KMS-11 (cell line): ENCODE measurements around the gene MYL2.

Source experiments
- H2AFZ ChIP-seq: fragments of 200-600 bp; sonication (generic); 2 replicates; pipeline ENCODE4 v1.6.1; 2016; ENCODE audit warnings: antibody characterized with exemption, mixed run types, low read depth
- H3K27ac ChIP-seq: fragments of 200-600 bp; sonication (generic); 2 replicates; pipeline ENCODE4 v1.6.1; 2016; ENCODE audit warnings: mild to moderate bottlenecking, mixed run types
- H3K27me3 ChIP-seq: fragments of 200-600 bp; sonication (generic); 2 replicates; pipeline ENCODE4 v1.6.1; 2017; ENCODE audit warnings: mild to moderate bottlenecking, low read depth, mixed run types, moderate library complexity; ENCODE audit not compliant: insufficient read depth
- H3K36me3 ChIP-seq: fragments of 200-600 bp; sonication (generic); 2 replicates; pipeline ENCODE4 v1.6.1; 2017; ENCODE audit warnings: mild to moderate bottlenecking, mixed run types; ENCODE audit not compliant: insufficient read depth
- H3K4me1 ChIP-seq: fragments of 200-600 bp; sonication (generic); 2 replicates; pipeline ENCODE4 v1.6.1; 2016; ENCODE audit warnings: mild to moderate bottlenecking, low read depth, mixed run types; ENCODE audit not compliant: poor library complexity, severe bottlenecking
- H3K4me2 ChIP-seq: fragments of 200-600 bp; sonication (generic); 2 replicates; pipeline ENCODE4 v1.7.0; 2016; ENCODE audit warnings: mild to moderate bottlenecking, mixed run types
- H3K4me3 ChIP-seq: fragments of 200-600 bp; sonication (generic); IDR thresholded peaks from 2 replicates; pipeline ENCODE4 v1.6.1; 2017; ENCODE audit warnings: low read depth, low read length, mixed read lengths; ENCODE audit not compliant: insufficient read depth
- H3K79me2 ChIP-seq: fragments of 200-600 bp; sonication (generic); 2 replicates; pipeline ENCODE4 v1.6.1; 2016; ENCODE audit warnings: low read depth, mixed run types; ENCODE audit not compliant: insufficient read depth
- H3K9ac ChIP-seq: fragments of 200-600 bp; sonication (generic); 2 replicates; pipeline ENCODE4 v1.6.1; 2016; ENCODE audit warnings: mild to moderate bottlenecking, mixed run types
- H4K20me1 ChIP-seq: fragments of 200-600 bp; sonication (generic); 2 replicates; pipeline ENCODE4 v1.6.1; 2016; ENCODE audit warnings: mild to moderate bottlenecking, mixed run types; ENCODE audit not compliant: insufficient read depth
- TF ChIP-seq, protein P1 (sequence below): fragments of 200-600 bp; sonication (generic); conservative IDR thresholded peaks from 2 replicates; pipeline ENCODE4 v1.6.1; 2017; ENCODE audit warnings: low read depth, mild to moderate bottlenecking, antibody characterized with exemption, low read length, moderate library complexity, mixed read lengths

The MYL2 gene

DNA sequence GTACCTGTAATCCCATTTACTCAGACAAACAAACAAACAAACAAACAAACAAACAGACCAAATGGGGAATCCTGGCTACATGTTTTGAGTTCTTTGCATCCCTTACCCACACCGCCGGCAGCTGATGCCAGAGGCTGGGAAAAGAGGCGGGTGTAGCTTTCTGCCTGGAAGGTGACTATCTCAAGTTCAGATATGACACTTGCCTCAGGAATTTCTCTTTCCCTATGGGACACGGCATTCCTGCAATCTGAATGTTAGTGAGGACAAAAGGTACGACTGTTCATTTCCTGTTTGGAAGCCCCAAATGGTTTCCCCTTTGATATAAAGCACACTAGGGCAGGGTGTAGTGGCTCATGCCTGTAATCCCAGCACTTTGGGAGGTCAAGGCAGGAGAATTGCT lies 2.9 kb downstream of the MYL2 start:
- Histone ChIP-seq H3K27ac (no peak overlapping the region), H3K27me3 (no peaks in the 10 kb centered on the region), H3K36me3 (no peaks in the 10 kb centered on the region), H3K9ac (no peak overlapping the region), H2AFZ (no peak overlapping the region), H3K4me1 (peaks cover 10% of the 10 kb centered on the region), H3K79me2 (no peaks in the 10 kb centered on the region), H3K4me3 (no peak overlapping the region), H4K20me1 (no peaks in the 10 kb centered on the region), H3K4me2 (no peak overlapping the region)
- TF ChIP-seq, protein P1, sequence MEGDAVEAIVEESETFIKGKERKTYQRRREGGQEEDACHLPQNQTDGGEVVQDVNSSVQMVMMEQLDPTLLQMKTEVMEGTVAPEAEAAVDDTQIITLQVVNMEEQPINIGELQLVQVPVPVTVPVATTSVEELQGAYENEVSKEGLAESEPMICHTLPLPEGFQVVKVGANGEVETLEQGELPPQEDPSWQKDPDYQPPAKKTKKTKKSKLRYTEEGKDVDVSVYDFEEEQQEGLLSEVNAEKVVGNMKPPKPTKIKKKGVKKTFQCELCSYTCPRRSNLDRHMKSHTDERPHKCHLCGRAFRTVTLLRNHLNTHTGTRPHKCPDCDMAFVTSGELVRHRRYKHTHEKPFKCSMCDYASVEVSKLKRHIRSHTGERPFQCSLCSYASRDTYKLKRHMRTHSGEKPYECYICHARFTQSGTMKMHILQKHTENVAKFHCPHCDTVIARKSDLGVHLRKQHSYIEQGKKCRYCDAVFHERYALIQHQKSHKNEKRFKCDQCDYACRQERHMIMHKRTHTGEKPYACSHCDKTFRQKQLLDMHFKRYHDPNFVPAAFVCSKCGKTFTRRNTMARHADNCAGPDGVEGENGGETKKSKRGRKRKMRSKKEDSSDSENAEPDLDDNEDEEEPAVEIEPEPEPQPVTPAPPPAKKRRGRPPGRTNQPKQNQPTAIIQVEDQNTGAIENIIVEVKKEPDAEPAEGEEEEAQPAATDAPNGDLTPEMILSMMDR, result no peak

DNA sequence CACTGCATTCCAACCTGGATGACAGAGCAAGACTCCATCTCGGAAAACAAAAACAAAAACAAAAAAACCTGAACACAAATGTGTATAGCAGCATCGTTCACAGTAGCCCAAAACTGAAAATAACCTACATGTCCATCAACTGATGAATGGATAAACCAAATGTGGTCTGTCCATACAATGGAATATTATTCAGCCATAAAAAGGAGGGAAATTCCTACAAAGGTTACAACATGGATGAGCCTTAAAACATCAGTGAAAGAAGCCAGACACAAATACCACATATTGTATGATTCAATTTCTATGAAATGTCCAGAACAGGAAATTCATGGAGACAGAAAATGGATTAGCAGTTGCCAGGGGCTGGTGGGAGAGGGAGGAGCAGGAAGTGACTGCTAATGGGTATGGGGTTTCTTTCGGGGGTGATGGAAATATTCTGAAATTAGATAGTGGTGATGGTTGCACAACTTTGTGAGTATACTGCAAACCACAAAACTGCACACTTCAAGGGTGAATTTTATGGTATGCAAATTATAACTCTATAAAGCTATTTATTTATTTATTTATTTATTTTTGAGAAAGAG lies 4.0 kb downstream of the MYL2 start:
- no peak overlapping the region for H3K4me3 ChIP-seq
- no peak overlapping the region for H3K4me2 ChIP-seq
- H3K27ac ChIP-seq, result no peak overlapping the region
- H3K27me3 ChIP-seq, result no peaks in the 10 kb centered on the region
- H3K79me2 ChIP-seq, result no peaks in the 10 kb centered on the region
- H3K9ac ChIP-seq, result no peak overlapping the region
- TF ChIP-seq, protein P1, result no peak
- H3K36me3 ChIP-seq, result no peaks in the 10 kb centered on the region
- no peak overlapping the region for H2AFZ ChIP-seq
- peaks cover 10% of the 10 kb centered on the region for H3K4me1 ChIP-seq
- H4K20me1 ChIP-seq, result no peaks in the 10 kb centered on the region

DNA sequence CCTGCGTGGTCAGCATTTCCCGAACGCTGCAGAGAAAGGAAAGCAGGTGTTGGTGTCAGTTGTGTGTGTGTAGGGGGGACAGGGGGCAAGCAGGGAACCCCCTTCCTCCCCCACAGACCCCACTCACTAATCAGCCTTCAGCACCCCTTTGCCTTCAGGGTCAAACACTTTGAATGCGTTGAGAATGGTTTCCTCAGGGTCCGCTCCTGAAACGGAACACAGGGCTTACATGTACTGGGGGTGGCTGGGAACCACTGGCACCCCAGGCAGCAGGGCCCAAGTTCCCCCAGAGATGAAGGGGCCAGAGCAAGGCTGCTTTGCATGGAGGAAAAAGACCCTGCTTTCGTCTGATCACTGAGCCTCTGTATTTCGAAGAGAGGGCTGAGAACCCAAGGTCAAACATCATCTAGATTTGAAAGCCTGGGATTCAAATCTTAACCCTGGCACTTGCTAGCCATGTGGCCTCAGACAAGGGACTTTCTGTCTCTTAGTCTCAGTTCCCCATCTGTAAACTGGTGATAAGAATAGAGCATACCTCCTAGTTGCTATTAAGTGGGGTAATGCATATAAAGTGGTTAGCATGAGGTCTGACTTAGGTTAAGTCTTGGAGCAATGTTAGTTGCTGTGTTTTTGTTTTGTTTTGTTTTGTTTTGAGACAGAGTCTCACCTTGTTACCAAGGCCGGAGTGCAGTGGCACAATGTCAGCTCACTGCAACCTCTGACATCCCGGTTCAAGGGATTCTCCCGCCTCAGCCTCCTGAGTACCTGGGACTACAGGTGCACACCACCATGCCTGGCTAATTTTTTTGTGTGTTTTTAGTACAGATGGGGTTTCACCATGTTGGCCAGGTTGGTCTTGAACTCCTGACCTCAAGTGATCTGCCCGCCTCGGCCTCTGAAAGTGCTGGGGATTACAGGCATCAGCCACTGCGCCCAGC lies 7.0 kb downstream of the MYL2 start:
- H2AFZ ChIP-seq, result no peak overlapping the region
- peaks cover 10% of the 10 kb centered on the region for H3K4me1 ChIP-seq
- no peaks in the 10 kb centered on the region for H3K79me2 ChIP-seq
- no peak overlapping the region for H3K4me3 ChIP-seq
- H4K20me1 ChIP-seq, result no peaks in the 10 kb centered on the region
- TF ChIP-seq, protein P1, result no peak
- H3K27me3 ChIP-seq, result no peaks in the 10 kb centered on the region
- H3K27ac ChIP-seq, result peak overlapping the region; percentile 48; the same call in 1 of the 2 replicates
- H3K36me3 ChIP-seq, result no peaks in the 10 kb centered on the region
- no peak overlapping the region for H3K9ac ChIP-seq
- H3K4me2 ChIP-seq, result no peak overlapping the region

DNA sequence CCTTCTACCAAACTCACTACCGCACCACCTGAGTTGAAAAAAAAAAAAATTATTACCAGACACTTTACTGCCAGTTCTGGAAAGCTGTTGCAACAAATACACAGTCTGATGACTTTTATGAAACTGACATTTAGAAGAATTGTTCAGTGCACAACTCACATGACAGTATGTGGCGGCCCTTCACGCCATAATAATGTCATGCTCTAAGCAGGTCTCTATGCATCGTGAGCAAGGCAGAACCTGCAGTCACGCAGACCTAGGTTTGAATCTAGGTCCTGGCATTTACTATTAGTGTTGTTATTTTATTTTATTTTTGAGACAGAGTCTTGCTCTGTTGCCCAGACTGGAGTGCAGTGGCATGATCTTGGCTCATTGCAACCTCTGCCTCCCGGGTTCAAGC lies 8.1 kb downstream of the MYL2 start:
- H3K27ac ChIP-seq, result no peak overlapping the region

More for the DNA sequence above, 8.1 kb downstream of the MYL2 start:
- no peak overlapping the region for H3K4me3 ChIP-seq
- H3K9ac ChIP-seq, result no peak overlapping the region
- no peaks in the 10 kb centered on the region for H3K27me3 ChIP-seq
- peaks cover 10% of the 10 kb centered on the region for H3K4me1 ChIP-seq
- H3K79me2 ChIP-seq, result no peaks in the 10 kb centered on the region
- H4K20me1 ChIP-seq, result no peaks in the 10 kb centered on the region
- no peak overlapping the region for H3K4me2 ChIP-seq
- no peak overlapping the region for H2AFZ ChIP-seq
- no peaks in the 10 kb centered on the region for H3K36me3 ChIP-seq
- TF ChIP-seq, protein P1, result no peak
